ENCODE measurements around the gene SRD5A1.

SRD5A1 gene

DNA sequence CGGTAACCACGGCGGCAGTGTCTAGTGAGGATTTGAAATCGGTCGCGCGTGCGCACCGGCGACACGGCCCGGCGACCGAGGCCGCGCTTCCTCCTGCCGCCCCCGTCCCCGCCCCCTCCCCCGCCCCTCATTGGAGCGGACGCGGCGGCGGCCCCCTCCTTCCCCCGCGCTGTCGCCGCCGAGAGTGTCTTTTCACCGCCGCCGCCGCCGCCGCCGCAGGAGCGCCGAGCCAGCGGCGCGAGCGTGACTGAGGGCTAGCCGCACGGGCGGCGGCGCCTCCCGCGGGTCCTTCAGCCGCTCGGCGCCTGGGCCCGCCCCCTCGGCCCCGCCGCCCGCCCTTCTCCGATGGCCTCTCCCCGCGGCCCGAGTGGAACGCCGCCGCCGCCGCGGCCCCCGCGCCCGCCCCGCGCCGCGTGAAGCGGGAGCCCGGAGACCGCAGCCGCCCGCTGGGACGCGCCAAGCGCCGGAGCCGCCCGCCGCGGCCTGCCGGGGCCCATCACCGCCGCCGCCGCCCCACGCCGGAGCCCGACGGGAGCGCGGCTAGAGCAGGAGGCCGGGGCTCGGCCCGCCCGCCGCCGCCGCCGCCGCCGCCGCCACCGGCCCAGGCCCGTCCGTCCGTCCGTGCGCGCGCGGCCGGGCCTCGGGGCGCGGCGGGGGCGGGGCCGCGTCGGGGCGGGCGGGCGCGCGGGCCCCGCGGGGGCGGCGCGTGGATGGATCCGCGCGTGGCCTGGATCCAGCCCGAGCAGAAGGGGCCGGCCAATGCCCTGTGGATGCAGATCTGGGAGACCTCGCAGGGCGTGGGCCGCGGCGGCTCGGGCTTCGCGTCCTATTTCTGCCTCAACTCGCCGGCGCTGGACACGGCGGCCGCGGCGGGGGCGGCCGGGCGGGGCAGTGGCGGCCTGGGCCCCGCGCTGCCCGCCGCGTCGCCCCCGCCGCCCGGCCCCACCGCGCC lies 80.3 kb downstream of the SRD5A1 start, which contains the start of gene TENT4A:
Gene TENT4A (plus strand): TSS at position 159 of the 952 bp plus-strand sequence. CDS start 552 bp downstream, at position 711.
- DNase-seq (ENCODE audit: low read depth in 1 of 2, low spot score in 1 of 2) = peak in 1 of 2 experiments; percentile 77
- no peak for TF ChIP-seq POLR2AphosphoS5 (IDR thresholded peaks at IDR 0.05; ENCODE audit: low read depth)
- TF ChIP-seq, protein P1, sequence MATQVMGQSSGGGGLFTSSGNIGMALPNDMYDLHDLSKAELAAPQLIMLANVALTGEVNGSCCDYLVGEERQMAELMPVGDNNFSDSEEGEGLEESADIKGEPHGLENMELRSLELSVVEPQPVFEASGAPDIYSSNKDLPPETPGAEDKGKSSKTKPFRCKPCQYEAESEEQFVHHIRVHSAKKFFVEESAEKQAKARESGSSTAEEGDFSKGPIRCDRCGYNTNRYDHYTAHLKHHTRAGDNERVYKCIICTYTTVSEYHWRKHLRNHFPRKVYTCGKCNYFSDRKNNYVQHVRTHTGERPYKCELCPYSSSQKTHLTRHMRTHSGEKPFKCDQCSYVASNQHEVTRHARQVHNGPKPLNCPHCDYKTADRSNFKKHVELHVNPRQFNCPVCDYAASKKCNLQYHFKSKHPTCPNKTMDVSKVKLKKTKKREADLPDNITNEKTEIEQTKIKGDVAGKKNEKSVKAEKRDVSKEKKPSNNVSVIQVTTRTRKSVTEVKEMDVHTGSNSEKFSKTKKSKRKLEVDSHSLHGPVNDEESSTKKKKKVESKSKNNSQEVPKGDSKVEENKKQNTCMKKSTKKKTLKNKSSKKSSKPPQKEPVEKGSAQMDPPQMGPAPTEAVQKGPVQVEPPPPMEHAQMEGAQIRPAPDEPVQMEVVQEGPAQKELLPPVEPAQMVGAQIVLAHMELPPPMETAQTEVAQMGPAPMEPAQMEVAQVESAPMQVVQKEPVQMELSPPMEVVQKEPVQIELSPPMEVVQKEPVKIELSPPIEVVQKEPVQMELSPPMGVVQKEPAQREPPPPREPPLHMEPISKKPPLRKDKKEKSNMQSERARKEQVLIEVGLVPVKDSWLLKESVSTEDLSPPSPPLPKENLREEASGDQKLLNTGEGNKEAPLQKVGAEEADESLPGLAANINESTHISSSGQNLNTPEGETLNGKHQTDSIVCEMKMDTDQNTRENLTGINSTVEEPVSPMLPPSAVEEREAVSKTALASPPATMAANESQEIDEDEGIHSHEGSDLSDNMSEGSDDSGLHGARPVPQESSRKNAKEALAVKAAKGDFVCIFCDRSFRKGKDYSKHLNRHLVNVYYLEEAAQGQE (IDR thresholded peaks at IDR 0.05; ENCODE audit: insufficient replicate concordance, low read depth) = no peak
- no peak for TF ChIP-seq GABPA (IDR thresholded peaks at IDR 0.05; ENCODE audit: low read depth)
- TF ChIP-seq SPI1 (IDR thresholded peaks at IDR 0.05; ENCODE audit: borderline replicate concordance, low read depth) = no peak

DNA sequence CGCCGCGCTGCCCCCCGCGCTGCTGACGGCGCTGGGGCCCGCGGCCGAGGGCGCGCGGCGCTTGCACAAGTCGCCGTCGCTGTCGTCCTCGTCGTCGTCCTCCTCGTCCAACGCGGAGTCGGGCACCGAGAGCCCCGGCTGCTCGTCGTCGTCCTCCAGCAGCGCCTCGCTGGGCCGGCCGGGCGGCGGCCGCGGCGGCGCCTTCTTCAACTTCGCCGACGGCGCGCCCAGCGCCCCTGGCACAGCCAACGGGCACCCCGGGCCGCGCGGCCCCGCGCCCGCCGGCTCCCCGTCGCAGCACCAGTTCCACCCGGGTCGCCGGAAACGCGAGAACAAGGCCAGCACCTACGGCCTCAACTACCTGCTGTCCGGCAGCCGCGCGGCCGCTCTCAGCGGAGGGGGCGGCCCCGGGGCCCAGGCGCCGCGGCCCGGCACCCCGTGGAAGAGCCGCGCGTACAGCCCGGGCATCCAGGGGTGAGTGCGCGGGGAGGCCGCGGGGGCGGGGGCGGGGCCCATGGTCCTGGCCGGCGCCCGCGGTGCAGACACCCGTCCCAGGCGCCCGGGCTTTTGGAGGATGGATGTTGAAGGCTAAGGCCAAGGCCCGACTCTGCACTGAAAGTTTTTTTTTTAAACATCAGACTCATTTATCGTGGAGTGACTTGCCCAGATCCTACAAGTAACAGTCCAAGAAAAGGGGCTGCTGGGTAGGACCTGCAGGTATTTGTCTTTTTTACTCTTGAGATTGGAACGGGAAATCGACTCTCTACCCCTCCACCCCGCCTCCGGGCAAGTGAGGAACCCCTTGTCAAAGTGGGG lies 81.2 kb downstream of the SRD5A1 start:
- DNase-seq (ENCODE audit: low read depth in 1 of 2, low spot score in 1 of 2) = no peak
- peak overlapping the region; percentile 54 for H3K4me3 ChIP-seq (replicated peaks; ENCODE audit: insufficient read depth, low read length)
- TF ChIP-seq, protein P2, sequence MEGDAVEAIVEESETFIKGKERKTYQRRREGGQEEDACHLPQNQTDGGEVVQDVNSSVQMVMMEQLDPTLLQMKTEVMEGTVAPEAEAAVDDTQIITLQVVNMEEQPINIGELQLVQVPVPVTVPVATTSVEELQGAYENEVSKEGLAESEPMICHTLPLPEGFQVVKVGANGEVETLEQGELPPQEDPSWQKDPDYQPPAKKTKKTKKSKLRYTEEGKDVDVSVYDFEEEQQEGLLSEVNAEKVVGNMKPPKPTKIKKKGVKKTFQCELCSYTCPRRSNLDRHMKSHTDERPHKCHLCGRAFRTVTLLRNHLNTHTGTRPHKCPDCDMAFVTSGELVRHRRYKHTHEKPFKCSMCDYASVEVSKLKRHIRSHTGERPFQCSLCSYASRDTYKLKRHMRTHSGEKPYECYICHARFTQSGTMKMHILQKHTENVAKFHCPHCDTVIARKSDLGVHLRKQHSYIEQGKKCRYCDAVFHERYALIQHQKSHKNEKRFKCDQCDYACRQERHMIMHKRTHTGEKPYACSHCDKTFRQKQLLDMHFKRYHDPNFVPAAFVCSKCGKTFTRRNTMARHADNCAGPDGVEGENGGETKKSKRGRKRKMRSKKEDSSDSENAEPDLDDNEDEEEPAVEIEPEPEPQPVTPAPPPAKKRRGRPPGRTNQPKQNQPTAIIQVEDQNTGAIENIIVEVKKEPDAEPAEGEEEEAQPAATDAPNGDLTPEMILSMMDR (IDR thresholded peaks at IDR 0.05; ENCODE audit: insufficient read depth, low read length) = no peak
- TF ChIP-seq POLR2AphosphoS5 (IDR thresholded peaks at IDR 0.05; ENCODE audit: low read depth) = no peak
- TF ChIP-seq, protein P1 (IDR thresholded peaks at IDR 0.05; ENCODE audit: insufficient replicate concordance, low read depth) = no peak
- no peak for TF ChIP-seq GABPA (IDR thresholded peaks at IDR 0.05; ENCODE audit: low read depth)
- TF ChIP-seq SPI1 (IDR thresholded peaks at IDR 0.05; ENCODE audit: borderline replicate concordance, low read depth) = no peak
- H3K27ac ChIP-seq (replicated peaks) = peak overlapping the region; percentile 19; the same call in 1 of the 2 replicates
- no peaks in the 10 kb centered on the region for H3K27me3 ChIP-seq (ENCODE audit: insufficient read depth, poor library complexity, severe bottlenecking)

More for the DNA sequence above, 80.3 kb downstream of the SRD5A1 start, which contains the start of gene TENT4A:
- Histone ChIP-seq H3K4me3 (replicated peaks; ENCODE audit: insufficient read depth, low read length) (peak within 1 kb of the TSS; percentile 73), H3K27ac (replicated peaks) (peak within 1 kb of the TSS; percentile 78), H3K27me3 (ENCODE audit: insufficient read depth, poor library complexity, severe bottlenecking) (no peaks in the 10 kb centered on the region)

DNA sequence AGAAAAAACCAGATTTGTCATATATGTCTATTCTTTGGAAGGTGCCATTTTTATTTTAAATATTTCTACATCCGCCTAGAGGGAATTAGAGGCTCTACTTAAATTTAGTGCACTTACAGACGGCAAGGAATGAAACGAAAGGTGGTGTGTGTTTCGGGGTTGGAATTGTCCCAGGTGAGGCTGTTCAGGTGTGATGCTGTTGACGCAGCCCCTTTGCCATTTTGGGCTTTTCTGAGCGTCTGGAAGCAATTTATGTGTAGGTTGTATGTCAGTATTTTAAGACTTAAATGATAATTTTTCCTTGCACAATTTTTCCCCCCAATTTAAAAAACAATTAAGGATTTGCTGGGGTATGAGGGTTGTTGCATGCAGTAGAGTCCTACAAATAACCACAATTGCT lies 82.0 kb downstream of the SRD5A1 start:
- no peak for DNase-seq (ENCODE audit: low read depth in 1 of 2, low spot score in 1 of 2)
- Histone ChIP-seq H3K27ac (replicated peaks) (no peak overlapping the region), H3K27me3 (ENCODE audit: insufficient read depth, poor library complexity, severe bottlenecking) (no peaks in the 10 kb centered on the region), H3K4me3 (replicated peaks; ENCODE audit: insufficient read depth, low read length) (peak overlapping the region; percentile 54)
- TF ChIP-seq, protein P1 (IDR thresholded peaks at IDR 0.05; ENCODE audit: insufficient replicate concordance, low read depth) = no peak
- TF ChIP-seq SPI1 (IDR thresholded peaks at IDR 0.05; ENCODE audit: borderline replicate concordance, low read depth) = no peak
- TF ChIP-seq POLR2AphosphoS5 (IDR thresholded peaks at IDR 0.05; ENCODE audit: low read depth) = no peak
- TF ChIP-seq, protein P2 (IDR thresholded peaks at IDR 0.05; ENCODE audit: insufficient read depth, low read length) = no peak
- TF ChIP-seq GABPA (IDR thresholded peaks at IDR 0.05; ENCODE audit: low read depth) = no peak

Measured in HL-60 (cell line).